ENCODE measurements around the gene IGLL5. TPM values are rescaled to one million over a fixed set of nuclear protein-coding genes. Genes with fewer than 3 reads are reported as not detected.

IGLL5 gene
- total RNA-seq, 1 donor from 2014 or later, result not detected

DNA sequence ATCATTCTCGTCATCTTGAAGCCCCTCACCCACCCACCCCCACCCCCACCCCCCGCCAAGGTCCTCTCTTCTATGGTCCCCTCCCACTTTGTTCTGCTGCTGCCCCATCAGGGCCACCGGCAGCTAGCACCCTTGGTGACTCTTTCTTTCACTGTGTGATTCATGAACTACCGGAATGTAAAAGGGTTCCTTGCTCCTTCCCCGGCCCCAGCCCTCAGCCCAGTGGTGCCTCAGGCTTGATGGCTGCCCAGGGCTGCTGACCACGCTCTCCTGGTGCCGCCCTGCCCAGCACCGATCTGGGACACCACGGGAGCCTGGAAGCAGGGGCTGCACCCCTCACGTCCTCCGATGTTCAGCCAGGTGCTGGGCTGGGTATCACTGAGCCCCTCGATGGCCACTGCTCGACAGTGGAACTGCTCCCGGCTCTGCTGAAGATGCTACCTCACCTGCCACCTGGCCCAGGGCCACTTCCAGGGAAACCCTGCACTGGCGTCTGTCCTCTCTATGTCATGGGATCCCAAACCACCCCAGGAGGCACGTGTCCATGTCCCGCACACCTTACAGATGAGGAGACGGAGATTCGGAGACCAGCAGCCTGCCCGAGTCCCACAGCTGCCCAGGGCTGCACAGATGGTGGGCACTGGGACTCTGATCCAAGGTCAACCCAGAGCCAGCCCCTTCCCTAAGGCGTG is 39.7 kb downstream of the IGLL5 start:
- DNase-seq (ENCODE audit: low read depth, low spot score), result no peak

DNA sequence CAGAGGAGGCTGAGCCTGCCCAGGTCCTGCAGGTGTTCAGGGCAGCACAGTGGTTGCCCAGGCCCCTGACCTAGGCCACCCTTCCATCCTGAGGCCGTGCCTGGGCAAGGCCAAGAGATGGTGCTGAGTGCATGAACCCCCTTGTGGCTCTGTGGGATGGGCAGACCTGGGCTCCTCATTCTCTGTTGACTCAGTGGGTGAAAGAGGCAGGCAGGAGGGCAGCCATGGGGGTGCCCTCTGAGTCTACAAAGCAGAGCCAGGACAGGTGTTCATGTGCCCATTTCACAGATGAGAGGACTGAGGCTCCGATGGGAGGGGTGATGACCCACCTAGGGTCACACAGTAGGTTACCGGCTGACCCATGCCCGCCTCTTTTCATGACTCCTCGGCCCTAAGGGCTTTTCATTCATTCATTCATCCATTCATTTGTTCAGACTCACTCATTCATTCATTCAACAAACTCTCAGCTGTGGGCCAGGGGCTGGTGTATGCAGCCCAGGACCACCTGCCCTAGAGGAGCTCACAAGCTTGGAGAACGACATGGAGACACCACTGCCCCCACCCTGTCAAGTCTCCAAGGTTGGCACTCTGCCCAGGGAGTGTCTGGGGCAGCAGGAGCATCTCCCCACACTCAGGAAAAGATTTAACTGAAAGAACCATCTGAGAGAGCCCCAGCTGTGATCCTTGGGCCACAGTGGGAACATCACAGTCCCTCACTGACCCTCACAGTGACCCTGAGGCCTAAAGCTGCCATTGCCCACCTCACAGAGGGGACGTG is 40.5 kb downstream of the IGLL5 start:
- DNase-seq (ENCODE audit: low read depth, low spot score), result no peak

GRCh38 chr22:22928666-22929380 is 41.2 kb downstream of the IGLL5 start:
- DNase-seq (ENCODE audit: low read depth, low spot score), result no peak

- no peak for DNase-seq (ENCODE audit: low read depth, low spot score)
Measured at GRCh38 chr22:22929381-22930221, 42.0 kb downstream of the IGLL5 start.

GRCh38 chr22:22930222-22930497 is 42.5 kb downstream of the IGLL5 start:
- DNase-seq (ENCODE audit: low read depth, low spot score), result no peak

DNA sequence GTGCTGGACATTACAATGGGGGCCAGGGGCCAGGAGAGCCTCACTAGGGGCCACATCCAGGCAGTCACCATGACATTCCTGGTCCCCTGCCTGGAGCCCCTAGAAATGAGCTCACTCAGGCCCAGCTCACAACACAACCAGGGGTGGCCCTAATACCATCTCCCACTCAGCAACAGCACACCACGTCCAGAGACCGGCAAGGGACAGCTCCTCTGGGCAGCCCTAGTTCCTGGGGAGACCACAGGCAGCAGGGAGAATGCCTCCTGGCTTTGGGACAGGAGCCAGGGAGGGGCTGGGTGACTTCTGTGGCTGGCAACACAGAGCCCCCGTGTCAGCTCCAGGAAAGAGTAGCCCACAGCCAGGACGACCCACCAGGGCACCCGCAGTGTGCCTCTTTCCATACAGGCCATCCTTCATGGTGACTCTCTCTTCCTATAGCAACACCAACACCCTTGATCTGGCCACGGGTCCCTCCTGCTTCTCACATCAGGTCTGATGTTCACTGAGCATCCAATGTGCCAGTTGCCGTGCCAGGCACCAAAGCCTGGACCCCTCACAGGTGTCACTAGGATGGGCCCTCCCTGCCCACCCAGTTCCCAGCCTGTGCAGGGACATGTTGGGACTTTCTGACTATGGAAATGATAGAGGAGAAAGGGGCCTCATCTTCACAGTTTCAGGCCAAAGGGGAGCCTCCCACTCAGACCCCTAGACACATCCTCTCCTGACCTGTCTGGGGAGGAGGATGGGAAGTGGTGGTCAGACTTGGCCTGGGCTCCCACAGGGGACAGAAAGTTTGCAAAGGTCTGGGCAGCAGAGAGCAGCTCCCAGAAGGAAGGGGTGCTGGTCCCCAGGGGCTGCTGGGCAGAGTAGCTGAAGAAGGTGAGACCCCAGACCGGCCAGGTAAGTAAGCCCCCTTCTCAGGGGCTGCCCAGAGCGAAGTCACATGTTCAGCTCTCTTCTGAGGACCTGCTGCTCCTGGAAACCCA is 43.2 kb downstream of the IGLL5 start:
- DNase-seq (ENCODE audit: low read depth, low spot score), result no peak

DNA sequence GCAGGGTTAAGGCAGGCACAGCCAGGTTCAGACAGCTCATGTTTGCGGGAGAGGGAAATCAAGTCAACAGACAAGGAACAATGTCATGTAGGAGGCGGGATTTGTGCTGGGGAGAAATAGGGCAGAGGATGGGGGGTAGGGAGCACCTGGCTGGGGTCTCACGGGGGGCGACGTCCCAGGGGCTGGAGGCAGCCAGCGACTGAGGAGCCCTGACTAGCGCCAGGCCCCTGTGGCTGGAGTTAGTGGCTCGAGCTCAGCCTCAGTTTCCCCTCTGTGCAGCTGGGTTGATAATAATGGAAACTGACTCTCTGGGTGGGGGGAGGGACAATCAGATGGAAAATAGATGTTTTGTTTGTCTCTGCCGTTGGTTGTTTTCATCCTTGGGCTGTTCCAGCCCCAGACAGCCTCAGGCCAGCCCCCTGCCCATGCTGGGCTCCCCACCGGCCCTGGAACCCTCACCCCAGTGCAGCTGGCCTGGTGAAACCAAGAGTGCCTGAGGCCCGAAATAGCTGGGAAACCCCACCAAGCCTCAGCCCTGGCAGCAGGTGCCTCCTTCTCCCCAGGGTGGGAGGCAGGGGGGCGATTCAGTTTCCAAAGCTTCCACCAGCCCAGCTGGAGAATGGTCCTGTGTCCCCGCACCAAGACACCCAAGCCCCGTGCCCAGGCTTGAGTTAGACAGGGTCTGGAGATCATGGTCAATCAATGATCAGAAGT is 44.1 kb downstream of the IGLL5 start:
- no peak for DNase-seq (ENCODE audit: low read depth, low spot score)

GRCh38 chr22:22932512-22932941 is 44.9 kb downstream of the IGLL5 start:
- no peak for DNase-seq (ENCODE audit: low read depth, low spot score)

- no peak for DNase-seq (ENCODE audit: low read depth, low spot score)
Measured at GRCh38 chr22:22933100-22933806, 45.6 kb downstream of the IGLL5 start.

GRCh38 chr22:22933807-22934542 is 46.4 kb downstream of the IGLL5 start:
- DNase-seq (ENCODE audit: low read depth, low spot score), result no peak

GRCh38 chr22:22934543-22935055 is 47.0 kb downstream of the IGLL5 start:
- no peak for DNase-seq (ENCODE audit: low read depth, low spot score)

DNA sequence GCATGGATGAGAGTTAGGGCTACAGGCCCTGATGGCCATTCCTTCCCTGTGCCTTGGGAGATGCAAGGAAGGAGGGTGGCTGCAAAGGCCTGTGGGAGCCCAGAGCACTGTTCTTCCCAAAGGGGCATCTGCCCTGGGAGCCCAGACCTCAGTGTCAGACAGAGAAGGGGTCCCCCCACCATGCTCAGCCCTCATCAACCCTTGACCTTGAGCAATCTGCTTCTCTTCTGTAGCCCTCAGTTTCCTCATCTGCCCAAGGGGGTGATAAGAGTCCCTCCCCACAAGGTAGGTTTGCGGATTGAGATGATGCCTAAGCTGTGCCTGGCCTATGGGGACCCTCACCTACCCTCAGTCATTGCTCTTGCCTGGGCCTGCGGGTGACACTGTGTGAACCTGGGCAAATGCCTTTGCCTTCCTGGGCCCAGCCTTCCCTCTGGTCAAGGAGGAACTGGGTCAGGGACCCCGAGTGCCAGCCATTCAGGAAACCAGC is 47.5 kb downstream of the IGLL5 start:
- no peak for DNase-seq (ENCODE audit: low read depth, low spot score)

GRCh38 chr22:22935546-22936157 is 48.0 kb downstream of the IGLL5 start:
- no peak for DNase-seq (ENCODE audit: low read depth, low spot score)

DNA sequence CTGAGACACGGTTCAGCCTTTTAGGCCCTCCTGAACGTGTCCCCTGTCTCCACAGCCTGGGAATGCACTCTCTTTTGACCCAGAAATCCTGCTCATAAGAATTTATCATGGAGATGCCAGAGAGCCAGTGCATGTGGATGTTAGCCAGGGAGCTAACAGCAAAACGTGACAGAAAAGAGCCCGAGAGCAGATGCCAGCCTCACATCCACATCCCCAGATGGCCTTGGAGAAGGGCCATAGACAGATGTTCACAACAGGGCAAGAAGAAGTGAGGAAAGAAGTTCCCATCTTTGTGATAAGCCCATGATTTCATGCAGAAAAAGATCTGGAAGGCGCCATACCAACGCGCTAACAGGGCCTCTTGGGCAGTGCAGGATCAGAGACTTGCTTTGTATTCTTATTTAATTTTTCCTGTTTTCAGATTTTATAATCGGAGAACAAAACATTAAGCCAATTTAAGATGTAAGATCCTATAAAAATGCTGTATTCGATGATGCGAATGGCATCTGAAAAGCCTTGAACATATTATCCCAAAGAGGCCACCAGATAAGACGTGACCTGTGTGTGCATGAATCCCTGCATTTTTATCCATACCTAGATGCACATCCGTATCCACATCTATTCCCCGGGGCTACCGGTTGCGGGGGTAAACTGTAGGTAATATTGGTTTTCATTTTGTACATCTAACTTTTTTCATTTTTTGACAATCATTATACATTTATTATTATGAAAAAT is 48.7 kb downstream of the IGLL5 start:
- no peak for DNase-seq (ENCODE audit: low read depth, low spot score)

DNA sequence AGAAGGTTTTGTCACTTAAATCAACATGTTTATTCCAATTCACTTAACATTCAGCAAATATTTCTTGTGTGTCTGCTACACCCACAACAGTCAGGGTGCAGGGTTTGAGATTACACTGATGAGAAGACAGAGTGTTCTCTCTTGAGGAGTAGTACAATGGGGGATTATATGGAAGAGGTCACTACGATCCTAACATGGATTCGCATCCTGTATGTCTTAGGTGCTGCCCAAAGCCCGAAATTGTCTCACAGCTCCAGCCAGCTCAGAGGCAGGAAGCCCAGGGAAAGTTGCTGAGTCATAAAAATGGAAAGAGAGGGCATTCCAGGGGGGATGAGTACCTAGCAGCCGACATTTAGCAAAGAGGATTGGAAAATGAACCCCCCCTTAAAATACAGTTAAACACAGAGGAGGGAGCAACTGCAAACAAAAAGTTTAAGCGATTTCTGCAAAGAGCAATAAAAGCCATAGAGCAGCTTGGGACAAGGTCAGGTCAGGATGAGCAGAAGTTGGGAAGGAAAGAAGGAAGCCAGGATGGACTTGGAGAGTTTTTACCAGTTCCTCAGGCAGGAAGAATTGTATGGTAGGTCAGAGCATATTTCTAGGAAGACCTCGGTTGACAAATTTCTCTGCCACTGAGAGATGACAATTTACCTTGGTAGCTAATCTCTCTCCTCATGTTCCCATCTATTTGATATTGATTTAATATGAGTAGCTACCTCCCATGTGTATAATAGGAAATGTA is 49.5 kb downstream of the IGLL5 start:
- no peak for DNase-seq (ENCODE audit: low read depth, low spot score)

- no peak for DNase-seq (ENCODE audit: low read depth, low spot score)
Measured at GRCh38 chr22:22937894-22938480, 50.4 kb downstream of the IGLL5 start.

Data from pulmonary artery endothelial cell (primary cell).